GM23338 (cell line): ENCODE data around the gene RARRES2. TPM values are rescaled to one million over a fixed set of nuclear protein-coding genes. Genes with fewer than 3 reads are reported as not detected.

ENCODE experiments used
- ATAC-seq: fragments of 200-7000 bp; cut with Tn5 transposase; 3 replicates; pipeline ENCODE4 v1.9.1; 2020
- DNase-seq: peaks from one replicate; pipeline ENCODE4 v3.0.0-alpha.2; 2015; ENCODE audit warnings: low spot score
- H2AFZ ChIP-seq: fragments of 200-600 bp; sonication (generic); 2 replicates; pipeline ENCODE4 v1.8.0; 2016; ENCODE audit warnings: antibody characterized with exemption, mild to moderate bottlenecking, moderate library complexity
- H3F3A ChIP-seq: fragments of 200-600 bp; sonication (generic); replicated peaks from 2 replicates; pipeline ENCODE4 v1.8.0; 2017; ENCODE audit warnings: antibody characterized with exemption, mixed run types, low read depth
- H3K27ac ChIP-seq: fragments of 200-600 bp; sonication (generic); 2 replicates; pipeline ENCODE4 v1.6.1; 2016; ENCODE audit warnings: low read depth
- H3K27me3 ChIP-seq: fragments of 200-600 bp; sonication (generic); 2 replicates; pipeline ENCODE4 v1.8.0; 2016; ENCODE audit warnings: mild to moderate bottlenecking, mixed run types, moderate library complexity; ENCODE audit not compliant: insufficient read depth
- H3K36me3 ChIP-seq: fragments of 200-600 bp; sonication (generic); 2 replicates; pipeline ENCODE4 v1.8.0; 2016; ENCODE audit warnings: mild to moderate bottlenecking; ENCODE audit not compliant: insufficient read depth
- H3K4me1 ChIP-seq: fragments of 200-600 bp; sonication (generic); 2 replicates; pipeline ENCODE4 v1.8.0; 2016; ENCODE audit warnings: mild to moderate bottlenecking, moderate library complexity; ENCODE audit not compliant: insufficient read depth
- H3K4me2 ChIP-seq: fragments of 200-600 bp; sonication (generic); 2 replicates; pipeline ENCODE4 v1.7.1; 2017; ENCODE audit warnings: mixed run types
- H3K4me3 ChIP-seq: fragments of 200-600 bp; sonication (generic); 2 replicates; pipeline ENCODE4 v1.6.1; 2016; ENCODE audit warnings: mixed run types
- H3K79me2 ChIP-seq: fragments of 200-600 bp; sonication (generic); replicated peaks from 2 replicates; pipeline ENCODE4 v1.8.0; 2017; ENCODE audit warnings: mild to moderate bottlenecking; ENCODE audit not compliant: insufficient read depth
- H3K9me2 ChIP-seq: fragments of 200-600 bp; sonication (generic); 2 replicates; pipeline ENCODE4 v1.8.0; 2017; ENCODE audit not compliant: insufficient read depth
- H4K20me1 ChIP-seq: fragments of 200-600 bp; sonication (generic); replicated peaks from 2 replicates; pipeline ENCODE4 v1.8.0; 2017; ENCODE audit warnings: mild to moderate bottlenecking; ENCODE audit not compliant: insufficient read depth
- H3K27ac Mint-ChIP-seq: 2 replicates; pipeline ENCODE4 v1.8.0; 2020; ENCODE audit warnings: inconsistent platforms, mild to moderate bottlenecking, moderate library complexity, mixed read lengths
- H3K27me3 Mint-ChIP-seq: 3 replicates; pipeline ENCODE4 v1.8.0; 2022; ENCODE audit warnings: low read depth, mild to moderate bottlenecking, moderate library complexity, mixed read lengths, inconsistent platforms; ENCODE audit not compliant: insufficient read depth, poor library complexity
- H3K36me3 Mint-ChIP-seq: 3 replicates; pipeline ENCODE4 v1.8.0; 2021; ENCODE audit warnings: low read depth, mild to moderate bottlenecking, inconsistent platforms, moderate library complexity, mixed read lengths
- H3K4me1 Mint-ChIP-seq: 3 replicates; pipeline ENCODE4 v1.8.0; 2020; ENCODE audit warnings: mild to moderate bottlenecking, inconsistent platforms, mixed read lengths
- H3K4me3 Mint-ChIP-seq: 3 replicates; pipeline ENCODE4 v1.8.0; 2021; ENCODE audit warnings: moderate library complexity, mild to moderate bottlenecking, inconsistent platforms, mixed read lengths
- H3K9me3 Mint-ChIP-seq: 3 replicates; pipeline ENCODE4 v1.8.0; 2020; ENCODE audit warnings: moderate library complexity, mild to moderate bottlenecking, inconsistent platforms, mixed read lengths
- CREB1 ChIP-seq: fragments of 250-450 bp; sonication (Bioruptor Pico); IDR thresholded peaks from 2 replicates; pipeline ENCODE4 v1.5.0; 2020; ENCODE audit warnings: low read depth, mild to moderate bottlenecking, moderate library complexity
- ETS1 ChIP-seq: IDR thresholded peaks from 2 replicates; pipeline ENCODE4 v1.6.1; 2016; ENCODE audit warnings: antibody characterized with exemption
- EZH2 ChIP-seq: fragments of 200-600 bp; sonication (generic); IDR thresholded peaks from one replicate; pipeline ENCODE4 v1.8.0; 2017; ENCODE audit warnings: antibody characterized with exemption, mild to moderate bottlenecking, low read depth; ENCODE audit not compliant: unreplicated experiment
- EZH2phosphoT487 ChIP-seq: fragments of 200-600 bp; sonication (generic); IDR thresholded peaks from one replicate; pipeline ENCODE4 v1.8.1; 2018; ENCODE audit warnings: antibody characterized with exemption; ENCODE audit not compliant: unreplicated experiment
- JUNB ChIP-seq: IDR thresholded peaks from one replicate; pipeline ENCODE4 v1.6.1; 2016; ENCODE audit warnings: antibody characterized with exemption; ENCODE audit not compliant: unreplicated experiment
- NANOG ChIP-seq: IDR thresholded peaks from 2 replicates; pipeline ENCODE4 v1.6.1; 2016; ENCODE audit warnings: antibody characterized with exemption, borderline replicate concordance
- POLR2AphosphoS5 ChIP-seq: IDR thresholded peaks from 2 replicates; pipeline ENCODE4 v1.6.1; 2016; ENCODE audit warnings: antibody characterized with exemption, low read depth
- REST ChIP-seq: IDR thresholded peaks from one replicate; pipeline ENCODE4 v1.6.1; 2018; ENCODE audit warnings: antibody characterized with exemption; ENCODE audit not compliant: unreplicated experiment
- ZNF331 ChIP-seq: fragments of 250-450 bp; sonication (Bioruptor Pico); IDR thresholded peaks from 2 replicates; pipeline ENCODE4 v1.5.0; 2020; ENCODE audit warnings: low read depth, mild to moderate bottlenecking, moderate library complexity
- ZNF462 ChIP-seq: fragments of 250-450 bp; sonication (Bioruptor Pico); IDR thresholded peaks from 2 replicates; pipeline ENCODE4 v1.5.0; 2020; ENCODE audit warnings: mild to moderate bottlenecking, moderate library complexity
- polyA plus RNA-seq: library from polyadenylated mRNA; unstranded; fragments of >200 nt; fragmentation: Nextera tagmentation; extraction: Ambion mirVana; gene quantifications from 2 replicates; pipeline ENCODE4 v1.2.1, GENCODE V29; 2016
- total RNA-seq: library from RNA; depleted of rRNA; stranded (reverse); fragments of >200 nt; shearing (Covaris generic); gene quantifications from 2 replicates; pipeline ENCODE4 v1.2.3, GENCODE V29; 2014

Gene RARRES2
- total and polyA plus RNA-seq, 2 experiments from 2014 or later = 169 to 314 TPM

GRCh38 chr7:150344299-150344698 lies 2.9 kb upstream of the RARRES2 start:
- Mint-ChIP-seq H3K9me3 (peaks cover 25% of the 10 kb centered on the region), H3K4me1 (peaks cover 27% of the 10 kb centered on the region), H3K4me3 (no peak overlapping the region), H3K27me3 (peaks cover 27% of the 10 kb centered on the region), H3K27ac (no peak overlapping the region), H3K36me3 (peaks cover 23% of the 10 kb centered on the region)
- Histone ChIP-seq H3K9me2 (no peaks in the 10 kb centered on the region), H3K27me3 (peaks cover 28% of the 10 kb centered on the region), H3K4me3 (no peak overlapping the region), H3K79me2 (peaks cover 22% of the 10 kb centered on the region), H3K4me1 (peaks cover 27% of the 10 kb centered on the region), H3K36me3 (peaks cover 1% of the 10 kb centered on the region; the same call in 1 of the 2 replicates), H3F3A (0 out of 2 replicates have a peak, but pooled peaks cover 7% of the 10 kb centered on the region), H3K4me2 (no peak overlapping the region), H3K27ac (no peak overlapping the region), H4K20me1 (no peaks in the 10 kb centered on the region; the same call in 1 of the 2 replicates), H2AFZ (no peak overlapping the region)
- TF ChIP-seq ZNF331 (CRISPR knock-in tag) (no peak), NANOG (no peak), JUNB (no peak), POLR2AphosphoS5 (no peak), REST (no peak), ETS1 (no peak), EZH2phosphoT487 (no peak), CREB1 (CRISPR knock-in tag) (no peak), EZH2 (no peak), ZNF462 (CRISPR knock-in tag) (no peak)
- ATAC-seq (no peak), DNase-seq (no peak)
